Left ventricle myocardium inferior (tissue), 1 donor: Measurements from ENCODE around the gene LSMEM2. TPM values are rescaled to one million over a fixed set of nuclear protein-coding genes. Genes with fewer than 3 reads are reported as not detected.

Experiments used
- DNase-seq: peaks from one replicate; pipeline ENCODE4 v3.0.0-alpha.2; 2020
- H3K27ac ChIP-seq: fragments of 200-600 bp; replicated peaks from 2 replicates; pipeline ENCODE4 v1.8.0; 2021
- H3K27me3 ChIP-seq: fragments of 200-600 bp; 2 replicates; pipeline ENCODE4 v1.8.0; 2021; ENCODE audit warnings: low read depth
- H3K36me3 ChIP-seq: fragments of 200-600 bp; 2 replicates; pipeline ENCODE4 v1.8.0; 2021
- H3K4me1 ChIP-seq: fragments of 200-600 bp; 2 replicates; pipeline ENCODE4 v1.8.0; 2021
- H3K4me3 ChIP-seq: fragments of 200-600 bp; 2 replicates; pipeline ENCODE4 v1.8.0; 2021; ENCODE audit warnings: mild to moderate bottlenecking, moderate library complexity
- H3K9me3 ChIP-seq: fragments of 200-600 bp; replicated peaks from 2 replicates; pipeline ENCODE4 v1.8.0; 2021
- intact Hi-C: fragments of 100-400 bp; cut with micrococcal nuclease; formaldehyde crosslinking; loops from one replicate; pipeline ENCODE4 v1.11.0; 2022
- total RNA-seq: library from RNA; stranded (reverse); fragmentation: NEBNext Ultra II Directional; extraction: Animal tissue kit (Norgen Biotek cat#: 25700); gene quantifications from one replicate; pipeline ENCODE4 v1.2.1, GENCODE V29; 2021
- TF ChIP-seq, protein P1 (sequence below): fragments of 200-600 bp; IDR thresholded peaks from 2 replicates; pipeline ENCODE4 v1.8.0; 2021; ENCODE audit warnings: antibody characterized with exemption, mild to moderate bottlenecking, borderline replicate concordance
- donor health status: DM: no; HTN: yes; CAD: no; lungs with severe emphysema.

The LSMEM2 gene
- total RNA-seq, 1 donor from 2014 or later: 27.7 TPM

DNA sequence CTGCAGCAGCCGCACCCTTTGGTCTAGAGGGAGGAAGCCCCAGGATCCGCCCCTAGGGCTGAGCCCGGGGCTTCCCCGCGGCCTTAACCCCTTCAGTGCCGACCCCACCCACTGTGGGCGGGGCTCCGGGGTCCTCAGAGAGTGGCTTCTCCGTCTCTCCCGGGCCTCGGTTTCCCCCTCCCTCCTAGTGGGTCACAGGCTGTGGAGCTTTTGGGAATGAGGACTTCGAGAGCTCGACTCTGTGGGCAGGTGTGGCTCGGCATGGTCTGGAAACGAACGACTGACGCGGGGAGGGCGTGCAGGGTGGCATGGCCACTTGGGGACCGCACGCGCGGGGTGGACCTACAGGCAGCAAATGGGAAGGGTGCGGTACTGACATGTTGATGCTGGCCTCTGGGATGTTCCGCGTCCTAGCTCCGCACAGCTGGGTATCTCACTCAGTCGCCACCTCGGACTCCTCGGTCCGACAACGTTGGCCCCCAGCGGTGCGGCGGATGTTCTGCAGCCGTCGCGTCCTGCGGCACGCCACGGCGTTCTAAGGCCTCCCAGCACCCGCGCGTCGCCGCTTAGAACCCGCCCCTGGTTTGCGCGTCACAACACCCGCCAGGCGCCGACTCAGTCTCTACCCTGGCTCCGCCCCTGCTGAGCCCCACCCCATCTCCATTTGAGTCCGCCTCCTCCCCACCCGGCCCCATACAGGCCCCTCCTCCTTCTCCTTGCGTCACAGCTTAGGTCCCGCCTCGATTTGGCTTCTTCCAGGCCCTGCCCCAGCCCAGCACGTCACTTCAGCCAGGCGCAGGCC is 20.1 kb downstream of the LSMEM2 start, which contains the start of the genes HYAL3 and NAA80:
HYAL3 (minus strand) TSS at position 570 of the 802 bp plus-strand sequence. CDS start 3,803 bp downstream, outside the sequence.
NAA80 (minus strand) TSS at position 570 of the 802 bp plus-strand sequence. CDS start 1,942 bp downstream, outside the sequence.
- peak; percentile 99 for DNase-seq
- H3K4me1 ChIP-seq: peaks cover 58% of the 10 kb centered on the region
- no peaks in the 10 kb centered on the region for H3K9me3 ChIP-seq
- H3K36me3 ChIP-seq: peaks cover 10% of the 10 kb centered on the region
- H3K27me3 ChIP-seq: no peaks in the 10 kb centered on the region
- intact Hi-C loops: no loop called here
- TF ChIP-seq, protein P1, sequence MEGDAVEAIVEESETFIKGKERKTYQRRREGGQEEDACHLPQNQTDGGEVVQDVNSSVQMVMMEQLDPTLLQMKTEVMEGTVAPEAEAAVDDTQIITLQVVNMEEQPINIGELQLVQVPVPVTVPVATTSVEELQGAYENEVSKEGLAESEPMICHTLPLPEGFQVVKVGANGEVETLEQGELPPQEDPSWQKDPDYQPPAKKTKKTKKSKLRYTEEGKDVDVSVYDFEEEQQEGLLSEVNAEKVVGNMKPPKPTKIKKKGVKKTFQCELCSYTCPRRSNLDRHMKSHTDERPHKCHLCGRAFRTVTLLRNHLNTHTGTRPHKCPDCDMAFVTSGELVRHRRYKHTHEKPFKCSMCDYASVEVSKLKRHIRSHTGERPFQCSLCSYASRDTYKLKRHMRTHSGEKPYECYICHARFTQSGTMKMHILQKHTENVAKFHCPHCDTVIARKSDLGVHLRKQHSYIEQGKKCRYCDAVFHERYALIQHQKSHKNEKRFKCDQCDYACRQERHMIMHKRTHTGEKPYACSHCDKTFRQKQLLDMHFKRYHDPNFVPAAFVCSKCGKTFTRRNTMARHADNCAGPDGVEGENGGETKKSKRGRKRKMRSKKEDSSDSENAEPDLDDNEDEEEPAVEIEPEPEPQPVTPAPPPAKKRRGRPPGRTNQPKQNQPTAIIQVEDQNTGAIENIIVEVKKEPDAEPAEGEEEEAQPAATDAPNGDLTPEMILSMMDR: peak; percentile 58
- H3K27ac ChIP-seq: peak within 1 kb of the TSS; percentile 97
- peak within 1 kb of the TSS; percentile 77 for H3K4me3 ChIP-seq

DNA sequence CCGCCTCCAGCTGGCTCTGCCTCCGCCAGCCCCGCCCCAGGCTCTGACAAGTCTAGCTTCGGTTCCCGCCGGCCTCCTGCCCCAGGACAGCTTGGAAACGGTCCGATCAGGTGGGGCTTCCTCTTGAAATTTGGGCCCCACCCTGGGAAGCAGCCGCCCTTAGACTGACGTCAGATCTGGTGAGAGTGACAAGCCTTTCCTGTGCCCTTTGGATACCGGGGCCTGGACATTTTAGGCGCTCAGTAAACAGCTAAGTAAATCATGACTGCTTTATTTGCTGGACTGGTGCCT is 20.7 kb downstream of the LSMEM2 start:
- Histone ChIP-seq H3K27ac (peak overlapping the region; percentile 97), H3K9me3 (no peaks in the 10 kb centered on the region), H3K4me3 (peak overlapping the region; percentile 77), H3K36me3 (peaks cover 10% of the 10 kb centered on the region), H3K27me3 (no peaks in the 10 kb centered on the region), H3K4me1 (peaks cover 58% of the 10 kb centered on the region)
- TF ChIP-seq, protein P1: no peak
- intact Hi-C loops: no loop called here
- no peak for DNase-seq

DNA sequence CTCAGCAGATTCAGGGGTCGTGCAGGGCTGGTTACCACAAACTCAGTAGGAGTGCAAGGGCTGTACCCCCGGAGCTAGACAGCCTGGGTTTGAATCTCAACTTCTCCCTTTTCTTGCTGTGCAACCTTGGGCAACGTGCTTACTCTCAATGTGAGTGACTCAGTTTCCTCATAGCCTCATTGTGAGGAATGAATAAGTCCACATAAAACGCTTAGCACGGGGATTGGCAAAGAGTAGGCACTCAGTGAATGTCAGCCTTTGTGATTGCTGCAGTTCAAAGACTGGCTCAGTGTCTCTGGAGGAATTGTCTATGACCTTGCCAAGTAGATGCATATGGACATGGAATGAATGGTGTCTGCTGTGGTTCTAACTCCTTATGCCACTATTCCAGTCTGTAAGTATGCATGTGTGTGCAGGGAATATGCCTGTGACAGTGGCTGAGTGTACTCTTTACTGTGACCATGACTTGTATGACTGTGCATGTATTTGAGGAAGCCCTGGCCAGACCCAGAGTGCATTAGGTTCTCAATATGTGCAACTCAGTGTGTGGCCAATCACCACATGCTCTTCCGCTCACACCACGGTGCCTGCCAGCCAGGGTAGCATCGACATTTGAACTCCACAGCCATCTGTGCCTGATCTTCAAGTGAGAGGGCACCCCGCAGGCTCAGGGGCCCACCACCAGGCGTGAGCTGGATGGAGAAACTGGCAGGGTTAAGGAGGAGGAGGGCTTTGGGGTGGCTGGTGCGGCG is 21.2 kb downstream of the LSMEM2 start:
- Histone ChIP-seq H3K27me3 (no peaks in the 10 kb centered on the region), H3K9me3 (no peaks in the 10 kb centered on the region), H3K27ac (peak overlapping the region; percentile 97), H3K36me3 (peaks cover 10% of the 10 kb centered on the region), H3K4me1 (peaks cover 58% of the 10 kb centered on the region), H3K4me3 (peak overlapping the region; percentile 77)
- DNase-seq: peak; percentile 24
- TF ChIP-seq, protein P1: no peak
- intact Hi-C loops: no loop called here

DNA sequence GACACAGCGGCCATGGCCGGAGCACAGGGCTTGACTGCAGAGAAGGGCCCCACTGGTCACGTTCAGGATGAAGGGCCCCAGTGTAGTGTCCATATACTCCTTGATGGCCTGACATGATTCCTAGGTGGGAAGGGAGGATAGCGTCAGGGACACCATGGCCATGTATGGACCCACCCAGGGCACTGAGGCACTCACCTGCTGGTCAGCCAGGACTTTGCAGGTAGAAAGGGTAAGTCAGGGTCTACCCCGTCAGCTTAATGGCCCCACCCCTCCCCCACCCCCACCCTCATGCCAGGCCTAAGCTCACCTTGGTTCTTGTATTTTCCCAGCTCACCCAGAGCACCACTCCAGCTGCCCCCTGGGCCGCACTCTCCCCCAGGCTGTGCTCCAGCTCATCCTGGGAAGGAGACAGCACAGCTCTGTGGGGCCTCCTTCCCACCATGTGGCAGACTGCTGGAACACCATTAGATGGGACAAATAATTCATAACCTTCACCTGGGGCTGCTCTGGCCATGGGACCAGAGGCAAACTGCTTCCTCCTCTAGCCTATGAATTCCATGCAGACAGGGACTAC is 21.9 kb downstream of the LSMEM2 start:
- Histone ChIP-seq H3K4me1 (peaks cover 58% of the 10 kb centered on the region), H3K36me3 (peaks cover 10% of the 10 kb centered on the region), H3K4me3 (peak overlapping the region; percentile 77), H3K27me3 (no peaks in the 10 kb centered on the region), H3K27ac (peak overlapping the region; percentile 97), H3K9me3 (no peaks in the 10 kb centered on the region)
- intact Hi-C loops: no loop called here
- TF ChIP-seq, protein P1: no peak
- DNase-seq: no peak
